ENCODE data around the gene IL32.

GRCh38 chr16:3026609-3027488, 38.6 kb upstream of the IL32 start:
- TF ChIP-seq EZH2 (IDR thresholded peaks at IDR 0.05; ENCODE audit: borderline replicate concordance, low read depth, low read length, severe bottlenecking) (no peak), CTCF (IDR thresholded peaks at IDR 0.05; ENCODE audit: borderline replicate concordance, extremely low read depth, low read length, poor library complexity, severe bottlenecking) (no peak)
